GM23338 (cell line): Measurements from ENCODE around the gene SEPTIN6.
A peak's percentile ranks its signal among the peaks of the same experiment; 100 is the strongest.

Source experiments
- EZH2 ChIP-seq: fragments of 200-600 bp; sonication (generic); IDR thresholded peaks from one replicate; pipeline ENCODE4 v1.8.0; 2017; ENCODE audit warnings: antibody characterized with exemption, mild to moderate bottlenecking, low read depth; ENCODE audit not compliant: unreplicated experiment
- EZH2phosphoT487 ChIP-seq: fragments of 200-600 bp; sonication (generic); IDR thresholded peaks from one replicate; pipeline ENCODE4 v1.8.1; 2018; ENCODE audit warnings: antibody characterized with exemption; ENCODE audit not compliant: unreplicated experiment
- TF ChIP-seq, protein P1 (sequence below), 2 experiments: fragments of 200-600 bp in 1 of 2; sonication (generic) in 1 of 2; conservative IDR thresholded peaks; 2 replicates each; pipeline versions ENCODE4 v1.5.1 to v1.6.1; 2016 to 2017; ENCODE audit warnings: antibody characterized with exemption in 2 of 2, low read depth in 2 of 2, mild to moderate bottlenecking in 2 of 2, moderate library complexity in 1 of 2

DNA sequence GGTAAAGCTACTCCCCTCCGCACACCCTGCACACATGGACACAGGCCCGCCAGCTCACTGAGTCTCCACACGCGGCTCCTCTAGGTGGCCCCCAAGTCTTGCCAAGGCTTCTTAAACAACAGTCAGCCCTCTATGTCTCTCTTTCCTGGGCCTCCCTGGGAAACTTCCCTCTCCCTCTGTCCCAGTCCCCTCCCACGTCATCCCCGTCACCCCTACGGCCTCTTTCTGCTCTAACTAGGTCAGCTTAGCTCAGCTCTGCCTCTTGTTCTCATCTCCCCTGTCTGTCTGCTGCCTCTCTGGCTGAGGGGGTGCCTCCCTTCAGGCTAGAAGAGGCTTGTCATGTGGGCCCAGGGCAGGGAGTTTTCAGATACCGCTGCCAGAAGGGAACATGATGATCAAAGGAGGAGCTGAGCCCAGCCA is 38.8 kb downstream of the SEPTIN6 start:
- TF ChIP-seq, protein P1, sequence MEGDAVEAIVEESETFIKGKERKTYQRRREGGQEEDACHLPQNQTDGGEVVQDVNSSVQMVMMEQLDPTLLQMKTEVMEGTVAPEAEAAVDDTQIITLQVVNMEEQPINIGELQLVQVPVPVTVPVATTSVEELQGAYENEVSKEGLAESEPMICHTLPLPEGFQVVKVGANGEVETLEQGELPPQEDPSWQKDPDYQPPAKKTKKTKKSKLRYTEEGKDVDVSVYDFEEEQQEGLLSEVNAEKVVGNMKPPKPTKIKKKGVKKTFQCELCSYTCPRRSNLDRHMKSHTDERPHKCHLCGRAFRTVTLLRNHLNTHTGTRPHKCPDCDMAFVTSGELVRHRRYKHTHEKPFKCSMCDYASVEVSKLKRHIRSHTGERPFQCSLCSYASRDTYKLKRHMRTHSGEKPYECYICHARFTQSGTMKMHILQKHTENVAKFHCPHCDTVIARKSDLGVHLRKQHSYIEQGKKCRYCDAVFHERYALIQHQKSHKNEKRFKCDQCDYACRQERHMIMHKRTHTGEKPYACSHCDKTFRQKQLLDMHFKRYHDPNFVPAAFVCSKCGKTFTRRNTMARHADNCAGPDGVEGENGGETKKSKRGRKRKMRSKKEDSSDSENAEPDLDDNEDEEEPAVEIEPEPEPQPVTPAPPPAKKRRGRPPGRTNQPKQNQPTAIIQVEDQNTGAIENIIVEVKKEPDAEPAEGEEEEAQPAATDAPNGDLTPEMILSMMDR (conservative IDR thresholded peaks at IDR 0.05; ENCODE audit: low read depth in 2 of 2), result peak in 1 of 2 experiments; percentile 45; a peak in 2 of 4 replicates
- TF ChIP-seq EZH2 (no peak), EZH2phosphoT487 (no peak)
